Breast epithelium (tissue), 4 donors: ENCODE data around the gene SFTA2. TPM values are rescaled to one million over a fixed set of nuclear protein-coding genes. Genes with fewer than 3 reads are reported as not detected.

ENCODE experiments used
- DNase-seq, 2 donors: peaks; one replicate each; pipeline ENCODE4 v3.0.0-alpha.2; 2019; ENCODE audit warnings: low spot score in 2 of 2
- H3K27ac ChIP-seq, 2 donors: fragments of 200-600 bp; sonication (generic) in 1 of 2; one replicate each; pipeline ENCODE4 v1.5.1; 2016 to 2019; ENCODE audit warnings: mild to moderate bottlenecking in 1 of 2
- H3K27me3 ChIP-seq, 2 donors: fragments of 200-600 bp; sonication (generic) in 1 of 2; one replicate each; pipeline versions ENCODE4 v1.5.1 to v1.6.0; 2017 to 2019; ENCODE audit warnings: control low read depth in 1 of 2, mild to moderate bottlenecking in 1 of 2
- H3K36me3 ChIP-seq: fragments of 200-600 bp; one replicate; pipeline ENCODE4 v1.5.1; 2019
- H3K4me1 ChIP-seq, 2 donors: fragments of 200-600 bp; sonication (generic); one replicate each; pipeline ENCODE4 v1.5.1; 2016 to 2019; ENCODE audit warnings: control low read depth in 1 of 2
- H3K4me3 ChIP-seq, 3 donors: fragments of 200-600 bp; sonication (generic); 1 replicate in 2 of 3; 2 replicates in 1 of 3; pipeline ENCODE4 v1.5.1; 2016 to 2019; ENCODE audit warnings: mild to moderate bottlenecking in 3 of 3, moderate library complexity in 2 of 3
- H3K9me3 ChIP-seq, 2 donors: fragments of 200-600 bp; sonication (generic) in 1 of 2; one replicate each; pipeline ENCODE4 v1.5.1; 2016 to 2019; ENCODE audit warnings: control low read depth in 1 of 2
- POLR2A ChIP-seq: fragments of 450-650 bp; IDR thresholded peaks from one replicate; pipeline ENCODE4 v1.6.1; 2016; ENCODE audit warnings: antibody characterized with exemption, mild to moderate bottlenecking, moderate library complexity
- POLR2AphosphoS5 ChIP-seq, 3 donors: sonication (generic); formaldehyde crosslinking; IDR thresholded peaks; one replicate each; pipeline ENCODE4 v1.6.1; 2017; ENCODE audit warnings: antibody characterized with exemption in 3 of 3
- intact Hi-C: fragments of 100-400 bp; cut with DNase I; formaldehyde crosslinking; loops from one replicate; pipeline ENCODE4 v1.15.1; 2023; ENCODE audit warnings: low total_unique reads
- total RNA-seq, 3 donors: library from RNA; depleted of rRNA; stranded (reverse); fragments of >200 nt; gene quantifications; one replicate each; pipeline ENCODE4 v1.1.0, GENCODE V29; 2016
- TF ChIP-seq, protein P1 (sequence below), 3 donors: fragments of 450-650 bp; IDR thresholded peaks; one replicate each; pipeline ENCODE4 v1.5.1; 2016 to 2017; ENCODE audit warnings: antibody characterized with exemption in 3 of 3, mild to moderate bottlenecking in 3 of 3, moderate library complexity in 3 of 3

The SFTA2 gene
- total RNA-seq, 3 donors from 2014 or later, result not detected

DNA sequence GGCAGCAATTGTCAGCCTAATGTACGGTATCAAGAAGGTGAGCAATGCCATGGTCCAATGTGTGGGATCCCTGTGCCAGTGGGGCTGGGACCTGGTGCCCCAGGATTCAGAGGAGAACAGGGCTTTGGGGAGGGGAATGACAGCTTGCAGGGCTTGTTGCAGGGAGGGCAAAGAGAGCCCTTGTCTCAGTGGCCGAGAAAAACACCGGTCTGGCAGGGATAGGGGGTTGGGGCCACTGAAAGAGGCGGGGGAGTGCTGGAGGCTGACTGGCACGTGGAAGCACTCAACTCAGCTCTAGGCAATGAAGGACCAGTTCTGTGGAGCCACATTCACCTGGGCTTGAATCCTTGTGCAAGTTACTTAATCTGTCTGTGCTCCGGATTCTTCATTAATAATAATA lies 5.3 kb upstream of the SFTA2 start:
- Histone ChIP-seq H3K4me1 (no peaks in the 10 kb centered on the region), H3K4me3 (no peak overlapping the region), H3K27ac (no peak overlapping the region), H3K36me3 (no peaks in the 10 kb centered on the region), H3K9me3 (no peaks in the 10 kb centered on the region), H3K27me3 (no peaks in the 10 kb centered on the region)
- no peak for TF ChIP-seq POLR2A
- TF ChIP-seq, protein P1, sequence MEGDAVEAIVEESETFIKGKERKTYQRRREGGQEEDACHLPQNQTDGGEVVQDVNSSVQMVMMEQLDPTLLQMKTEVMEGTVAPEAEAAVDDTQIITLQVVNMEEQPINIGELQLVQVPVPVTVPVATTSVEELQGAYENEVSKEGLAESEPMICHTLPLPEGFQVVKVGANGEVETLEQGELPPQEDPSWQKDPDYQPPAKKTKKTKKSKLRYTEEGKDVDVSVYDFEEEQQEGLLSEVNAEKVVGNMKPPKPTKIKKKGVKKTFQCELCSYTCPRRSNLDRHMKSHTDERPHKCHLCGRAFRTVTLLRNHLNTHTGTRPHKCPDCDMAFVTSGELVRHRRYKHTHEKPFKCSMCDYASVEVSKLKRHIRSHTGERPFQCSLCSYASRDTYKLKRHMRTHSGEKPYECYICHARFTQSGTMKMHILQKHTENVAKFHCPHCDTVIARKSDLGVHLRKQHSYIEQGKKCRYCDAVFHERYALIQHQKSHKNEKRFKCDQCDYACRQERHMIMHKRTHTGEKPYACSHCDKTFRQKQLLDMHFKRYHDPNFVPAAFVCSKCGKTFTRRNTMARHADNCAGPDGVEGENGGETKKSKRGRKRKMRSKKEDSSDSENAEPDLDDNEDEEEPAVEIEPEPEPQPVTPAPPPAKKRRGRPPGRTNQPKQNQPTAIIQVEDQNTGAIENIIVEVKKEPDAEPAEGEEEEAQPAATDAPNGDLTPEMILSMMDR (IDR thresholded peaks at IDR 0.05), result no peak
- TF ChIP-seq POLR2AphosphoS5 (IDR thresholded peaks at IDR 0.05), result no peak
- intact Hi-C loops, result no loop called here
- no peak for DNase-seq

DNA sequence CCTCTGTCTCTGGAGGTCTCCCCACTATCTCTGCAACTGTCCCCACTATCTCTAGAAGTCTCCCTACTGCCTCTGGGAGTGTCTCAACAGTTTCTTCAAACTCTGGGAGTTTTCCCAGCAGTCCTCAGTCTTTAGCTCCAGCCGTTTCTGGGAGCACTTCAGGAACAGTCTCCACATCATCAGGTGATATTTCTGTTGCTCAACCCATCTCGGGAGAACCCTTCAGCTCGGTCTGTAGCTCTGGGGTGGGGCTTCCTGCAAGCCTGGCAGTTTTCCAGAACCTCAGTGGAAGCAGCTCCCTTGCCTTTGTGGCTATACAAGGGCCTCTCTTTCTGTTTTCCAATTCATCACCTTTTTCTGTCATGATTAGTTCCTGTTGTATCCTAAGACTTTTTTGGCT lies 3.0 kb upstream of the SFTA2 start:
- Histone ChIP-seq H3K27me3 (no peaks in the 10 kb centered on the region), H3K27ac (no peak overlapping the region), H3K4me3 (no peak overlapping the region), H3K4me1 (no peaks in the 10 kb centered on the region), H3K9me3 (no peaks in the 10 kb centered on the region), H3K36me3 (no peaks in the 10 kb centered on the region)
- no peak for DNase-seq
- intact Hi-C loops, result no loop called here
- TF ChIP-seq POLR2AphosphoS5 (IDR thresholded peaks at IDR 0.05) (no peak), POLR2A (no peak)
- TF ChIP-seq, protein P1 (IDR thresholded peaks at IDR 0.05), result no peak

DNA sequence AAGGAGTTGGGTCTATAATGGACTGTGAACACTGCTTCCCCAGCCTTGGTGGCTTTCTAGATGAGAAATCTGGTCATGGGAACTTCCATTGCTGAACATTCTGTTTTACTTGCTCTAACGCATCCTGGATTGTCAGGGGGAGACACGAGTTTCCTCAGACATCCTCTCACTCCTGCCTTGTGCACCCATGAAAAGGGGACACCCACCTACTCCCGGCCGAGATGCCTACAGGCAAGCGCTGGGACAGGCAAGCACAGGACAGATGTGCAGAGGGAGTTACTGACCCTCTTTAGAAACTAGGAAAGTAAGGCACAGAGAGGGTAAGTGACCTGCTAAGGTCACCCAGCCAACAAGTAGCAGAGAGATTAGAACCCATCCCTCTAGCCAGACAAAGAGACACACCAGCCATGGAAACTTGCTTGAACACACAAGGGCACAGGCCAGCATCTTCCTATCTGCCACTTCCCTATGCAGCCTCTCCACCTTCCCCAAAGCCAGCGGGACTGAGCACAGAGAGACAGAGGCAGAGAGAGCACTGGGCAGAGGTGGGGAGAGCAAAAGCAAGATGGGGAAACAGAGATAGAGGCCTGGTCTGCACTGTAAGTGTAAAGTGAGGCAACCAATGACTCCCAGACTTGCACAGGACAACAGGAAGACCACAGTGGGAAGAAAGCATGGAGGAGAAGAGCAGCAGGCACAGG lies 845 bp upstream of the SFTA2 start:
- Histone ChIP-seq H3K4me3 (no peak overlapping the region), H3K36me3 (no peaks in the 10 kb centered on the region), H3K4me1 (no peaks in the 10 kb centered on the region), H3K27ac (no peak overlapping the region), H3K9me3 (peaks cover 0 to 7% of the 10 kb centered on the region in 2 donors), H3K27me3 (no peaks in the 10 kb centered on the region)
- no peak for DNase-seq
- intact Hi-C loops, result no loop called here
- TF ChIP-seq POLR2A, result no peak
- TF ChIP-seq, protein P1 (IDR thresholded peaks at IDR 0.05), result no peak
- no peak for TF ChIP-seq POLR2AphosphoS5 (IDR thresholded peaks at IDR 0.05)

DNA sequence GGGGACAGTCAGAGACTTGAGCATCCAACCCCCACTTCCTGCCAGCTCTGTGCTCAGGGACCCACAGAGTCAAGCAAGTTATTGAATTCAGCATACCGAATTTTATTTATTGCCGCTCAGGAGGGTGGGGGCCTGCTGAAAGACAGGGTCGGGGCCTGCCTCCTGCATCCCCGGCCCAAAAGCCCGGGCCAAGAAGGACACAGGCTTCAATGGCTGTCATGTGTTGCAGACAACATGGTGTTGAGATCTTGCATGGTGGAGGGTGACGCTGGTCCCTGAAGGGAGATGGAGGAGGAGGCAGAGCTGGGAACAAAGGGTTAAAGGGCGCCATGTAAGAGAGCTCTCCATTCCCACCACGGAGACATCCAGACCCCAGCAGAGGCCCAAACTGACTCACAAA lies 698 bp downstream of the SFTA2 start:
- no peak overlapping the region for H3K4me3 ChIP-seq
- TF ChIP-seq POLR2AphosphoS5 (IDR thresholded peaks at IDR 0.05), result no peak
- no peak for TF ChIP-seq POLR2A
- TF ChIP-seq, protein P1 (IDR thresholded peaks at IDR 0.05), result no peak
- DNase-seq, result no peak
- H3K27me3 ChIP-seq, result no peaks in the 10 kb centered on the region
- no peak overlapping the region for H3K27ac ChIP-seq
- H3K9me3 ChIP-seq, result peaks cover 0 to 7% of the 10 kb centered on the region in 2 donors
- H3K4me1 ChIP-seq, result no peaks in the 10 kb centered on the region
- H3K36me3 ChIP-seq, result no peaks in the 10 kb centered on the region
- intact Hi-C loops, result no loop called here

DNA sequence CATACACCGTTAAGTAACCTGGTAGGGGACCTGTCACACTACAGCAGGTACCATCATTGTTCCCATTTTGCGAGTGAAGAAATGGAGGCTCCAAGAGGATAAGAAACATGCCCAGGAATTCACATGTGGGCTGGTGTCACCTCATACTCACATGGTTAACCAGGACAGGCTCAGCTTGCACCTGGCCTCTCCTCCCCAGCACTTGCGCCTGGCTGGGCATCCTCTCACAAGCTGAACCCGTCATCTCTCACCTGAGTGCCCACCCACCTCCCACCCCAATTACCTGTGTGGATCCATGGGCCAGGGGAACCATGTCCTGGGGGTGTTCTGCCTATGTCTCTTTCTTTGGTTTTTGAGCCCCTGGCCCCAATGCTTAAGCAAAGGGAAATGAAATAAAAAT lies 1.5 kb downstream of the SFTA2 start:
- no peak overlapping the region for H3K27ac ChIP-seq
- no peak for TF ChIP-seq POLR2A
- no peak for TF ChIP-seq POLR2AphosphoS5 (IDR thresholded peaks at IDR 0.05)
- TF ChIP-seq, protein P1 (IDR thresholded peaks at IDR 0.05), result no peak
- H3K4me1 ChIP-seq, result no peaks in the 10 kb centered on the region
- intact Hi-C loops, result no loop called here
- no peaks in the 10 kb centered on the region for H3K27me3 ChIP-seq
- H3K9me3 ChIP-seq, result peaks cover 0 to 7% of the 10 kb centered on the region in 2 donors
- no peak overlapping the region for H3K4me3 ChIP-seq
- H3K36me3 ChIP-seq, result no peaks in the 10 kb centered on the region
- no peak for DNase-seq
